ENCODE measurements around the gene PTCH2. TPM values are rescaled to one million over a fixed set of nuclear protein-coding genes. Genes with fewer than 3 reads are reported as not detected.

PTCH2 gene
- total RNA-seq, 2 donors from 2014 or later: 1.9 TPM

DNA sequence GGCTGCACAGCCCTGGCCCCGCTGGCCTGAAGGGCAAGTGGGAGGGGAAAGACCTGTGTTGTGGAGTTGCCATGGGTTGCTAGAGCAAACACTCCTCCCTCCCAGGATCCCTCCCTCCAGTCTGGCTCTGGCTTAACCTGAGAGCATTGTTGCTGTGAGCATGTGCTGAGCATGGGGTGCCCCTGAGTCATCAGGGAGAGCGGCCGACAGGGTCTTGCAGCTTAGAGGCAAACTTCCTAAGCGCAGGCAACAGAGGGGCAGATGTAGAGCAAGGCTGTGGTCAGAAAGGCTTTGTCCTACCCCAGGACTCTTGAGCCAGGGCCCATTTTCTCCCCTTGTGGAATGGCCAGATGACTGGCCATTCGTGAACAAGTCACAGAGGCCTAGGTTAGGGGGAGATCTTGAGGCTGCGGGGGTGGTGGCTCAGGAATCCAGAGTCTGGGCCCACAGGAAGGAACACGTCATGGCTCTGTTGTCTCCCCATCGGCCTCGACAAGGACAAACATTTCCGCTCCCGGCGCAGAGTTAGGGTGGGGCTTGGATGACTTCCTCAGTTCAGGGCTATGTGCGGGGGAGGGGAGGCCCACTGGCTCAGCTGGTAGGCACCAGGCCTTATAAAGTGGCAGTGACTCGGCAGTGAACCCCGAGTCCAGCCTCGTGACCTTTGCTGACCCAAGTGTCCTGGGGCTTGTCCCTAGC lies 35.5 kb downstream of the PTCH2 start:
- peak; percentile 60 to 67 for ATAC-seq
- no peaks in the 10 kb centered on the region for H3K27me3 Mint-ChIP-seq
- H3K27ac Mint-ChIP-seq: peak overlapping the region; percentile 97
- DNase-seq (ENCODE audit: low spot score): peak; percentile 77
- H3K4me1 Mint-ChIP-seq (ENCODE audit: low read depth in 2 of 2): peaks cover 40 to 43% of the 10 kb centered on the region in 2 donors
- H3K9me3 Mint-ChIP-seq: no peaks in the 10 kb centered on the region
- peak overlapping the region; percentile 80 for H3K4me3 Mint-ChIP-seq
- no peaks in the 10 kb centered on the region for H3K36me3 Mint-ChIP-seq

DNA sequence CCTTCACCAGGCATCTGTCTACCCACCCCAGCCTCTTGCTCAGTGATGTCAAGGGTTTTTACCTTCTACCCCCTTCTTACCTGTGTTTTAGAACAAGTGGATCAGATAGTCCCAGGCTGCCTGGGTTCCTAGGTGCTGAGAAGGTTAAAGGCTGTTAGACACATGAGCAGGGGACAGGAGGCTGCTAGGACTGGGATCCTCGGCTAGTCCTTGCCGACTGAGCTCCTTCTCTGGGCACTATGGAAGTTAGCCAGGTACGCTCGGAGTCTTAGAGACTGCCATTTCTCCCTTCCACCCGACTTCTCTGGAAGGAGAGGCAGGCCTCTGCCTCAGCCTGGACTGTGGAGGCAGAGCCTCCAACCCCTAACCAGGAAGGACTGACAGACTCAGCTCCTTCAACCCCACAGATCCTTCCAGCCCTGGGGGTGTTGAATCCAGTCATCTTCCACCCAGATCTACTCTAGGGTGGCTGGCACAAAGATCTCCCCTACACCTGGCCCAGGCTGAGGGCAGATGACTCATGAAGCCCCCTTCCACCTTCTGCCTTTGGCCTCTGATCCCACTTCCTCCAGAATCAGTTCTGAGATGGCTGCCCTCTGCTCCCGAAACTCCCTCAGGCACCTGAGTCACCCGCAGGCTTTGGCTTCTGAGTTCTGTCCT lies 36.2 kb downstream of the PTCH2 start, which contains the start of gene DYNLT4:
TSS of gene DYNLT4 (minus strand) at position 648 of the 660 bp plus-strand sequence. CDS start 683 bp downstream, outside the sequence.
- Mint-ChIP-seq H3K9me3 (no peaks in the 10 kb centered on the region), H3K4me3 (peak within 1 kb of the TSS; percentile 80), H3K36me3 (peaks cover 5% of the 10 kb centered on the region), H3K4me1 (ENCODE audit: low read depth in 2 of 2) (peaks cover 42 to 49% of the 10 kb centered on the region in 2 donors), H3K27ac (peak within 1 kb of the TSS; percentile 97), H3K27me3 (no peaks in the 10 kb centered on the region)
- DNase-seq (ENCODE audit: low spot score) (no peak), ATAC-seq (no peak)

DNA sequence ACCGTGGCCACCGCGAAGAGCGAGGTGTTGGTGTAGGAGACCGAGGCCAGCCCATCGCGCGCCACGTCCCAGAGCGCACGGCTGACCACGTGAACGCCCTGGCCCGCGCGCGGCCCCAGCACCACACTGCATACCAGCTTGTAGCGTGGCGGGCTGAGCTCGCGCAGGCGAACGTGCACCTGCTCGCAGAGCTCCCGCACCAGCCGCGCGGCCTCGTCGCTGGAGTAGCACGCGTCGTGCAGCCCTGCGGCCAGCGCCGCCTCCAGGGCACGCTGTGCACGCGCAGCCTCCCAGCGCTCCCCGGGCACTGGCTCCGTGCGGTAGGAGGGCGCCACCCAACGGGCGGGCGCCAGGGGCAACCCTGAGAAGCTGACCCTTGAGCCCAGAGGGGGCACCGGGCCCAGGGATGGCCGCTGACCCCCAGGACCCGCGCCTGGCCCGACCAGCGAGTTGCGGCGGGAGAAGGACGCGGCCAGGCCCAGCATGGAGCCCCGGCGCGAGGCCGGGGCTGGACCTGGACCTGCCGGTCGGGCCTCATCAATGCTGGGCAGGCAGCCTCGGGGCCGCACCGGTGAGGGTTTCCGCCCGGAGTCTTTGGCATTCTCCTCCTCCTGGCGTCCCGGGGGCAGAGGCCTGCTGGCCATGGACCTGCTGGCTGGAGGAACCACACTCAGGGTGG lies 36.9 kb downstream of the PTCH2 start:
- Mint-ChIP-seq H3K27ac (no peak overlapping the region), H3K27me3 (no peaks in the 10 kb centered on the region), H3K4me1 (ENCODE audit: low read depth in 2 of 2) (peaks cover 40 to 47% of the 10 kb centered on the region in 2 donors), H3K9me3 (no peaks in the 10 kb centered on the region), H3K4me3 (no peak overlapping the region), H3K36me3 (peaks cover 7% of the 10 kb centered on the region)
- DNase-seq (ENCODE audit: low spot score): peak; percentile 58
- no peak for ATAC-seq

DNA sequence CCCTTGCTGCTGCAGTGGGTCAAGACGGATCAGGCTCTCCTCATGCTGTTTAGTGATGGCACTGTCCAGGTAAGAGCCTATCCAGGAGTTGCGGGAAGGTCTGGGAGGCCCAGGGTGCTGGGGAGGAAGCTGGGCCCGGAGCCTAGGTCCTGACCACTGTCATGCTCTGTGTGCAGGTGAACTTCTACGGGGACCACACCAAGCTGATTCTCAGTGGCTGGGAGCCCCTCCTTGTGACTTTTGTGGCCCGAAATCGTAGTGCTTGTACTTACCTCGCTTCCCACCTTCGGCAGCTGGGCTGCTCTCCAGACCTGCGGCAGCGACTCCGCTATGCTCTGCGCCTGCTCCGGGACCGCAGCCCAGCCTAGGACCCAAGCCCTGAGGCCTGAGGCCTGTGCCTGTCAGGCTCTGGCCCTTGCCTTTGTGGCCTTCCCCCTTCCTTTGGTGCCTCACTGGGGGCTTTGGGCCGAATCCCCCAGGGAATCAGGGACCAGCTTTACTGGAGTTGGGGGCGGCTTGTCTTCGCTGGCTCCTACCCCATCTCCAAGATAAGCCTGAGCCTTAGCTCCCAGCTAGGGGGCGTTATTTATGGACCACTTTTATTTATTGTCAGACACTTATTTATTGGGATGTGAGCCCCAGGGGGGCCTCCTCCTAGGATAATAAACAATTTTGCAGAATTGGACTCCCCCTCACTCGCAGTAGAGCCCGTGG lies 37.6 kb downstream of the PTCH2 start:
- H3K36me3 Mint-ChIP-seq: peaks cover 7% of the 10 kb centered on the region
- no peaks in the 10 kb centered on the region for H3K27me3 Mint-ChIP-seq
- ATAC-seq (no peak), DNase-seq (ENCODE audit: low spot score) (no peak)
- peak overlapping the region in 1 of 2 donors; percentile 16 for H3K27ac Mint-ChIP-seq
- H3K4me1 Mint-ChIP-seq (ENCODE audit: low read depth in 2 of 2): peaks cover 41% of the 10 kb centered on the region in 2 donors
- H3K9me3 Mint-ChIP-seq: no peaks in the 10 kb centered on the region
- H3K4me3 Mint-ChIP-seq: no peak overlapping the region

DNA sequence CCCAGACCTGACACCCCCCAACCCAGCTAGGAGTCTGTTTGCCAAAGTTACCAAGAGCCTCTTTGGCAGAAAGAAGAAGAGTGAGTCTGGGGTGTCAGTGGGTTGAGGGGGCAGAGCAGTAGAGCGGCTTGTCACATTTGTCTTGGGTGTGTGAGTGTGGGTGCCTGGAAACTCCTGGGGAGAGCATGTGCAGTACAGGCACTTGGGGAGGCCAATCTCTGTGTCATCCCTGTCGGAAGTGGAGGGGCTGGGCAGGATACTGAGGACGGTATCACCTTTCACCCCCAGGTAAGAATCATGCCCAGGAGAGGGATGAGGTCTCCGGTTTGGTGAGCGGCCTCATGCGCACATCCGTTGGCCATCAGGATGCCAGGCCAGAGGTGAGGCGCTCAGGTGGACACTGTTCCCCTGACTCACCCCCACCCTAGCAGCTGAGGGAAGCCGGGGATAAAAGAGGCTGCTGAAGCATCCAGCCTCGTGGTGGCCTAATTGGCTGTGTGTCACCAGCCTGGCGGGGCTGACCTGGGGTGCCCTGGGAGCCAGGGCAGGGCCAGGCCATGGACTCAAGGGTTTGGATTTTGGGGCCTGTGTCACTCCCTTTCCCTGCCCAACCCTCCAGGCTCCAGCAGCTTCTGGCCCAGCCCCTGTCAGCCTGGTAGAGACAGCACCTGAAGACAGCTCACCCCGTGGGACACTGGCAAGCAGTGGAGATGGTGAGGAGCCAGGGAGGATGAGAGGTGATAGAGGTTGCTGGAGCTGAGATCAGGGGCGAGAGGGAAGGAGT lies 39.5 kb downstream of the PTCH2 start:
- peaks cover 7% of the 10 kb centered on the region for H3K36me3 Mint-ChIP-seq

DNA sequence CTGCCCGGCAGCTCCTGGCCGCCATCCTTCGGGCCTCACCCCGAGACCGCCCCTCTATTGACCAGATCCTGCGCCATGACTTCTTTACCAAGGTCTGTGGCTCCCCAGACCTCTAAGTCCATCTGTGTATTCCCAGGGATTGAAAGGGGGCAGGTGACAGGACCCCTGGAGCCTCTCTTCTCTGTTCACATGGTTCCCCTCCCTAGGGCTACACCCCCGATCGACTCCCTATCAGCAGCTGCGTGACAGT lies 40.1 kb downstream of the PTCH2 start:
- H3K27me3 Mint-ChIP-seq: no peaks in the 10 kb centered on the region
- no peaks in the 10 kb centered on the region for H3K9me3 Mint-ChIP-seq
- peak overlapping the region; percentile 47 to 56 for H3K27ac Mint-ChIP-seq
- H3K36me3 Mint-ChIP-seq: peaks cover 7% of the 10 kb centered on the region
- DNase-seq (ENCODE audit: low spot score) (no peak), ATAC-seq (no peak)
- peaks cover 32 to 33% of the 10 kb centered on the region in 2 donors for H3K4me1 Mint-ChIP-seq (ENCODE audit: low read depth in 2 of 2)
- H3K4me3 Mint-ChIP-seq: peak overlapping the region; percentile 12

More for the DNA sequence above, 39.5 kb downstream of the PTCH2 start:
- no peak for DNase-seq (ENCODE audit: low spot score)
- Mint-ChIP-seq H3K4me3 (no peak overlapping the region), H3K27ac (peak overlapping the region; percentile 47 to 56), H3K4me1 (ENCODE audit: low read depth in 2 of 2) (peaks cover 31 to 34% of the 10 kb centered on the region in 2 donors), H3K27me3 (no peaks in the 10 kb centered on the region), H3K9me3 (no peaks in the 10 kb centered on the region)
- ATAC-seq: no peak

DNA sequence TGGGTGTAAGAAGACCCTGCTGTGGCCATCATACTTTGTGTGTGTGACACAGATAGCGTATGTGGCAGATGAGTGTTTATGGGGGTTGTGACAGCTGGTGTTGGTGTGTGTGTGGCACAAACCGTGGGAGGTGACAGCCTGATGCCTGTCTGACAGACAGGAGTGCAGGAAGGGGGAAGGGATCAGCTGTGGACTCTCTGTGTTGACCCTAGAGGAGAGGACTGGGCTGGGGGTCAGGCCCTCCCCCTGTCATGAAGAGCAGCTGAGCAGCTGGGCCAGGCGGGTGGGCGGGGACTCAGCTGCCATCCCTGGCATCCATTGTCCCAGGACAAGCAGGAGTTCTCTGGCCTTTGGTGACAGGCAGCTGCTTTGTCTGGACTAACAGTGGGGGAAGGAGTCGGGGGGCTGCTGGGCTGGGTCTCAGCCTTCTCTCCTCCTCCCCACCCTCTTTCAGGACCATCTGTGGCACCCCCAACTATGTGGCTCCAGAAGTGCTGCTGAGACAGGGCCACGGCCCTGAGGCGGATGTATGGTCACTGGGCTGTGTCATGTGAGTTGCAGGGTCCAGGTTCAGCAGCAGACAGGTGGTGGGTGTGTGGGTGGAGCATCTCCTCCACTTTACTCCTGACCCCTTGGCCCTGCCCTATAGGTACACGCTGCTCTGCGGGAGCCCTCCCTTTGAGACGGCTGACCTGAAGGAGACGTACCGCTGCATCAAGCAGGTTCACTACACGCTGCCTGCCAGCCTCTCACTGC lies 40.6 kb downstream of the PTCH2 start:
- DNase-seq (ENCODE audit: low spot score) (peak; percentile 50), ATAC-seq (no peak)
- H3K4me1 Mint-ChIP-seq (ENCODE audit: low read depth in 2 of 2): peaks cover 27 to 29% of the 10 kb centered on the region in 2 donors
- H3K4me3 Mint-ChIP-seq: peak overlapping the region; percentile 97
- peaks cover 7% of the 10 kb centered on the region for H3K36me3 Mint-ChIP-seq
- no peaks in the 10 kb centered on the region for H3K9me3 Mint-ChIP-seq
- H3K27me3 Mint-ChIP-seq: no peaks in the 10 kb centered on the region
- H3K27ac Mint-ChIP-seq: peak overlapping the region; percentile 56 to 65

DNA sequence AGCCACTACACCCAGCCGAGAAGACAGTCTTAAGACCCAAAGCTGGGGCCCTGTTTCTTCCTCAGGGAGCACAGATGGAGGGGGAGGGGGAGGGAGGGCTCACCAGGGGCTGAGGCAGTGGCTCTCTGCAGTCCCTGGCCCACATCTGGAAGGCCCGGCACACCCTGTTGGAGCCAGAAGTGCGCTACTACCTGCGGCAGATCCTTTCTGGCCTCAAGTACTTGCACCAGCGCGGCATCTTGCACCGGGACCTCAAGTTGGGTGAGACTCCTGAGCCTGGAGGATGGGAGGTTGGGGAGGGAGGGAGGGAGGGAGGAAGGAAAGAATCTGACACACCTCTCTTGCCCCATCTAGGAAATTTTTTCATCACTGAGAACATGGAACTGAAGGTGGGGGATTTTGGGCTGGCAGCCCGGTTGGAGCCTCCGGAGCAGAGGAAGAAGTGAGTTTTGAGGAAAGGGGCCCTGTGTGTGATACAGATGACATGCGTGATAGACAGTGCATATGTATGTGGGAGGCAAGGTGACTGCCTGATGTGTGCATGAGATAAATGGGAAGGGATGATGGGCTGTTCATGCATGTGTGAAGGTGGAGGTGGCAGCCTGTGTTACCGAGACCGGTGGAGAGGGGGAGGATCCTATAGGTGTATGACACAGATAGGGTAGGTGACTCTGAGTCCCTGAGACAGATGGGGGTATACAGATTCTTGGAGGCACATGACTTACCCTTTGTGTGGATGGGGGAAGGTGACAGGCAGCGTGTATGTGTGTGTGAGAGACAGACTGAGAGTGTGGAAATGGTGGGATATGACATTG lies 41.4 kb downstream of the PTCH2 start:
- H3K36me3 Mint-ChIP-seq: peaks cover 7% of the 10 kb centered on the region
- DNase-seq (ENCODE audit: low spot score) (no peak), ATAC-seq (no peak)
- peak overlapping the region; percentile 97 for H3K4me3 Mint-ChIP-seq
- H3K9me3 Mint-ChIP-seq: no peaks in the 10 kb centered on the region
- H3K4me1 Mint-ChIP-seq (ENCODE audit: low read depth in 2 of 2): peaks cover 20 to 22% of the 10 kb centered on the region in 2 donors
- H3K27ac Mint-ChIP-seq: peak overlapping the region; percentile 47 to 65
- no peaks in the 10 kb centered on the region for H3K27me3 Mint-ChIP-seq

DNA sequence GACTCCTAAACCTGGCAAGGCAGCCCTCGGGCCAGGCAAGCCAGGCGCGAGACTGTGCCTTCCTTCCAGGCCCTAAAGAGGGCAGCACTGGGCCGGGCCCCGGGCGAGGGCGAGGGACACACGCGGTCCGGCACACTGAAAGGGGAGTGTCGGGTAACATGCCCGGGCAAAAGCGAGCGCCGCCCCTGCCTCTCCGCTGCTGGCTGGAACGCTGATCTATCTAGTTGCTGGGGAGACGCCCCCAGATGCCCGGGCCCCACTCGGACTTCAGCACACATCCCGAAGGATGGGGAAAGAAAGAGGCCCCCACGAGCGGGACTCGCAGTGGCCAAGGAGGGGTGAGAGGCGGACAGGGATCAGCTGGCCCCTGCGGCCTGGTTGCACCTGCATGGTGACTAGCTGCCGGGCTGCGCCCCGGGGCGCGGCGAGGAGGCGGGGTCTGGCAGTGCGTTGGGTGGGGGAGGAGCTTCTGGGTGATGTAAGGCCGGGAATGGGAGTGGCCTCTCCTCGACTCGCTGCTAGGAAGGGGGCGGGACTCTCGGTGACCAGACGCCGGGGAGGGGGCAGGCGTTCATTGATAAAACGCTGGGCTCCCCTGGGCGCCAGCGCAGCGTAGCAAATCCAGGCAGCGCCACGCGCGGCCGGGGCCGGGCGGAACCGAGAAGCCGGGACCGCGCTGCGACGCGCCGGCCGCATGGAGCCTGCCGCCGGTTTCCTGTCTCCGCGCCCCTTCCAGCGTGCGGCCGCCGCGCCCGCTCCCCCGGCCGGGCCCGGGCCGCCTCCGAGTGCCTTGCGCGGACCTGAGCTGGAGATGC lies 43.1 kb downstream of the PTCH2 start, which contains the start of gene PLK3:
TSS of gene PLK3 (plus strand) at position 608 of the 815 bp plus-strand sequence. CDS start at position 695, 87 bp downstream.
- peak within 1 kb of the TSS; percentile 93 to 95 for H3K27ac Mint-ChIP-seq
- DNase-seq (ENCODE audit: low spot score): peak; percentile 96
- H3K36me3 Mint-ChIP-seq: peaks cover 7% of the 10 kb centered on the region
- no peaks in the 10 kb centered on the region for H3K27me3 Mint-ChIP-seq
- peaks cover 20 to 22% of the 10 kb centered on the region in 2 donors for H3K4me1 Mint-ChIP-seq (ENCODE audit: low read depth in 2 of 2)
- peak; percentile 93 to 95 for ATAC-seq
- peak within 1 kb of the TSS; percentile 97 for H3K4me3 Mint-ChIP-seq
- H3K9me3 Mint-ChIP-seq: no peaks in the 10 kb centered on the region

DNA sequence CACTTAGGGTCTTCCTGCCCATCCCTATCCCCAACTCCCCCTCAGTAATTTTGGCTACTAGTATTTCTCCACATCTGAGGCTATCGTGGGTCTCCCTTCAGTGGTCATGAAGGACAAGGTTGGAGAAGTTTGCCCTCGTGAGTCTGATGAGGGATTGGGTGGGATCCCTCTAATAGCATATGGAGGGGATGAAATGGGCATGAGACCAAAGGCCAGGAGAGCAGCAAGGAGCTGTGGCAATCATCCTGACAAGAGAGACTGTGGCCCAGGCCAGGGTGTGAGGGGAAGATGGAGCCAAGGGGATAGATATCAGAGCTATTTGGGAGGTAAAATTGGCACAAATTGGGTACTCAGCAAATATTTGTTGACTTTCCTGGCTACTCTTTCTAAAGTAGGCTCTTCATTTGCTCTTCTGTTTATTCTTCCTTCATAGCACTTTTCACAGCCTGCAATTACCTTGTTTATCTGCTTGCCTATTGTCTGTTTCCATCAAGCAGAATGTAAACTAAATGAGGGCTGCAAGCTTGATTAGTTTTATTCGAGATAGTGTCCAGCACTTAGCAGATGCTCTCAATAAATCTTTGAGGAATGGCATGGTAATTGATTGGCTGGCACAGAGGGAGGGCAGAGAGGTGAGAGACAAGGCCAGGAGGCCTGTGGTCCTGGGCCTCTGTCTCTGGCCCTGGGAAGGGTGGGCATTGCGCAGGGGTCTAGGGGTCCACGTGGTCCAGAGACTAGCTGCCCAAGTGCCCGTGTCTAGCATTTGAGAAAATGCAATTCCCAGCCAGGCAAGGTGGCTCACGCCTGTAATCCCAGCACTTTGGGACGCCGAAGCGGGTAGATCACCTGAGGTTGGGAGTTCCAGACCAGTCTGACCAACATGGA lies 44.3 kb downstream of the PTCH2 start:
- Mint-ChIP-seq H3K36me3 (peaks cover 7% of the 10 kb centered on the region), H3K4me1 (ENCODE audit: low read depth in 2 of 2) (peaks cover 20 to 22% of the 10 kb centered on the region in 2 donors), H3K4me3 (peak overlapping the region; percentile 97), H3K9me3 (no peaks in the 10 kb centered on the region), H3K27me3 (no peaks in the 10 kb centered on the region), H3K27ac (peak overlapping the region; percentile 93 to 95)
- peak; percentile 58 for DNase-seq (ENCODE audit: low spot score)
- ATAC-seq: no peak
